Vagina (tissue), 2 donors: ENCODE data around the gene IQSEC3.

ENCODE experiments used
- CTCF ChIP-seq, 3 experiments: fragments of 450-650 bp in 2 of 3; fragments of 200-600 bp in 1 of 3; sonication (generic) in 1 of 3; IDR thresholded peaks; one replicate each; pipeline ENCODE4 v1.5.1; 2017 to 2019; ENCODE audit warnings: antibody characterized with exemption in 3 of 3, mild to moderate bottlenecking in 2 of 3, moderate library complexity in 2 of 3
- POLR2A ChIP-seq, 2 donors: fragments of 450-650 bp; IDR thresholded peaks; one replicate each; pipeline ENCODE4 v1.6.1; 2017; ENCODE audit warnings: antibody characterized with exemption in 2 of 2, mild to moderate bottlenecking in 2 of 2, moderate library complexity in 2 of 2
- POLR2AphosphoS5 ChIP-seq, 2 donors: sonication (generic); formaldehyde crosslinking; IDR thresholded peaks; one replicate each; pipeline ENCODE4 v1.9.0; 2017; ENCODE audit warnings: antibody characterized with exemption in 2 of 2, mild to moderate bottlenecking in 2 of 2, low read depth in 1 of 2; ENCODE audit not compliant: insufficient read depth in 1 of 2

GRCh38 chr12:190881-191280 lies 124.3 kb downstream of the IQSEC3 start:
- TF ChIP-seq POLR2A (IDR thresholded peaks at IDR 0.05) (no peak), CTCF (IDR thresholded peaks at IDR 0.05) (no peak), POLR2AphosphoS5 (IDR thresholded peaks at IDR 0.05; ENCODE audit: insufficient read depth in 1 of 2, low read depth in 1 of 2) (no peak)
